Middle frontal gyrus (tissue), 1 donor: ENCODE data around the gene CISD3.

Experiments used
- DNase-seq: peaks from one replicate; pipeline ENCODE4 v3.0.0-alpha.2; 2015; ENCODE audit warnings: low spot score; ENCODE audit errors: extremely low spot score

CISD3 gene, protein sequence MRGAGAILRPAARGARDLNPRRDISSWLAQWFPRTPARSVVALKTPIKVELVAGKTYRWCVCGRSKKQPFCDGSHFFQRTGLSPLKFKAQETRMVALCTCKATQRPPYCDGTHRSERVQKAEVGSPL

DNA sequence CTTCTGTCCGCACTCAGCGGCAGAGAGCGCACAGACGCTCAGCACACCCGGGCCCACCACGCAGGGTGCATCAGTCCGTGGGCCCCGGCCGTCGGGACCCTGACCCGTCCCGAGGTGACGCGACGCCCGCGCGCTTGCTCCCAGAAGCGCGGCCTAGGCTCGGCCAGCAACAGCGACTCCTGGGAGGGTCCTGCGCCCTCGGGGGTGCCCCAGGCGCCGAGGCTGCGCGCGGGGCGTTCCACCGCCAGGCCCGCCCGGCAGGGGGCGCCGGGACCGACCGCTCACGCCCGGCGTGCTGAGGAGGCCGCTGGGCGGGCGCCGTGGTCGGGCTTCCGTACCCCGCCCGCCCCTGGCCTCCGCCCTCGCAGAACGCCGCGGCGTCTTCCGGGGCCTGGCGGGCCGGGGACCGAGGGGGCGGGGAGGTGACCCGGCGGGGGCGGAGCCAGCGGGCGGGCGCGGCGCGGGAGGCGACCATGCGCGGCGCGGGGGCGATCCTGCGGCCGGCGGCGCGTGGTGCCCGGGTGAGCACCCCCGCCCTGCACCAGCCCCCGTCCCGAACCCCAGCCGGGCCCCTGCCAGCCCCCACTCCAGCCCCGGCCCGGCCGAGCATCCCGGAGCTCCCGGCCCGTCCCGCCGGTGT, at the start of gene CISD3:
CISD3 (plus strand) TSS at position 456 of the 640 bp plus-strand sequence; CDS start at position 474, 18 bp downstream.
- DNase-seq = peak; percentile 69

DNA sequence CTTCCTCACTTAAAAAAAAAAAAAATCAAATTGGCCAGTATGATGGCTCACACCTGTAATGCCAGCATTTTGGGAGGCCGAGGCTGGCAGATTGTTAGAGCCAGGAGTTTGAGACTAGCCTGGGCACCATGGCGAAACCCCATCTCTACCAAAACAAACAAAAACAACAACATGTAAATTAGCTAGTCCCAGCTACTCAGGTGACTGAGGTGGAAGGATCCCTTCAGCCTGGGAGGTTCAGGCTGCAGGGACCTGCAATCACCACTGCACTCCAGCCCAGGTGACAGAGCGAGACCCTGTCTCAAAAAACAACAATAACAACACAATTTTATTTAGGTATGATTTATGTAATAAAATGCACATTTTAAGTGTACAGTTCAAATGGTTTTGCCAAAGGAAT, 49.0 kb upstream of the CISD3 start:
- no peak for DNase-seq

DNA sequence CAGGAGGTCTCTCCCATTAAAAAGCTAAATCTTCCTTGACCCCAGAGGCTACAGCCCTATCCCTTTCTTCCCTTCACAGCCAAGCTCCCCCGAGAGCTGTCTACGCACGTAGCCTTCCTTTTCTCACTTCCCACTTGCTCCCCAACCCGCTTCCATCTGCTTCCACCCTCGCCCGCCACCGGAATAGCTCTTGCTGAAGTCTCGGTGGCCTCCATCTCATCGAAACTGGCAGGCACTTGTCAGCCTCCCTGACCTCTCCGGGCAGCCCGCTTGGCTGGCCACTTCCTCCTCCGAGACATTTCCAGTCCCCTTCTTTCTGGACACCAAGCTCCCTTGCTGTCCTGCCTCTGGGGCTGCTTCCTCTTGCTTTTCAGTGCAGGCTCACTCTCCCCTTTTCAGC, 44.6 kb upstream of the CISD3 start:
- no peak for DNase-seq

DNA sequence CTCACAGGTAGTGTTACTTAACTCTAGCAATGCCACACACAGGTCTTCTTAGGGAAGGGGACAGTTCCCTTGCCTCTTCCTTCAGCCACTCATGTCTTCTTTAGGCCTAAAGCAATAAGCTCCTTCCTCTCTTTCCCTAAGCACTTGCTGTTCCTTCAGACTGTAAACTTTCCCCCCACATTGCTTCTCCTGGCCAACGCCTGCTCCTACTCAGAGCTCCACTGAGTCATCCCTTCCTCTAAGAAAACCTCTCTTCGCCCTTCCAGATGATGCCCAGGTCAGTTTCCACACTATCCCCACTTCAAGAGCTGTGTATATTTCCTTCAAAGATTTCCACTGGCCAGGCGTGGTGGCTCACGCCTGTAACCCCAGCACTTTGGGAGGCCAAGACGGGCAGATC, 42.9 kb upstream of the CISD3 start:
- no peak for DNase-seq

DNA sequence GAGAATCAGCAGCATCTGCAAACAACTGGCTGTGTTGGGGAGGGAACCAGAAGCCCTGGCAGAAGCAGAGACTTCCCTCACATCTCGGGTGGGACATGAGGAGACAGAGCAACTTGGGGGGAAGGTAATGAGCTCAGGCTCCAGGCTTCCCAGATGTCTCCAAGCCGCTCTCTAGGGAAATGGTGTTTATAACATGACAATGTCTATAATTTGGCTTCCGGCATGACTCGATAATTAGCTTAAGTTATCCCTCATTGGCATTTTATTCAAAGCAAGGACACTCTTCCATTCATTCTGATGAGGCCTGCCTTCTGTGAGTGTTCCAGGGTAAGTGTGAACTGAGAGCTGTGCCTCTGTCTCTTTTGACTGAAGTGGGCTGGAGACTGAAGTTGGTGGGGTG, 39.8 kb upstream of the CISD3 start:
- no peak for DNase-seq

DNA sequence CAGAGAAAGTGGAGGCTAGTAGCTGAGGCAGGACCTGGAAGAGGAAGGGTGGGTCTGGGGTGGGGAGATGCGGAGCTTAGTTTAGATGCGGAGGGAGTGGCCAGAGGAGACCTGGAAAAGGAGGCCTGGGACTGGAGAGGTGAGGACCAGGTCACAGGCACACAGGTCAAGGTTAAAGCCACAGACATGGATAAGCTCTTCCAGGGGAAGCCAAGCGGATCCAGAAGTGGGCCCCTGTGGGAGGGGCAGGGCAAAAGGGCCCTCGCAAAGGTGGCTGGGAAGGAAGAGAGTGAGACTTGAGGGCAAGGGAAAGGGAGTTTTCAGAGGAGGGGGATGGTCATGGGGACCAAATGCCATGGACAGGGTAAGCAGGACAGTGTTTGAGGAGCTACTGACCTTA, 39.0 kb upstream of the CISD3 start:
- DNase-seq = no peak

DNA sequence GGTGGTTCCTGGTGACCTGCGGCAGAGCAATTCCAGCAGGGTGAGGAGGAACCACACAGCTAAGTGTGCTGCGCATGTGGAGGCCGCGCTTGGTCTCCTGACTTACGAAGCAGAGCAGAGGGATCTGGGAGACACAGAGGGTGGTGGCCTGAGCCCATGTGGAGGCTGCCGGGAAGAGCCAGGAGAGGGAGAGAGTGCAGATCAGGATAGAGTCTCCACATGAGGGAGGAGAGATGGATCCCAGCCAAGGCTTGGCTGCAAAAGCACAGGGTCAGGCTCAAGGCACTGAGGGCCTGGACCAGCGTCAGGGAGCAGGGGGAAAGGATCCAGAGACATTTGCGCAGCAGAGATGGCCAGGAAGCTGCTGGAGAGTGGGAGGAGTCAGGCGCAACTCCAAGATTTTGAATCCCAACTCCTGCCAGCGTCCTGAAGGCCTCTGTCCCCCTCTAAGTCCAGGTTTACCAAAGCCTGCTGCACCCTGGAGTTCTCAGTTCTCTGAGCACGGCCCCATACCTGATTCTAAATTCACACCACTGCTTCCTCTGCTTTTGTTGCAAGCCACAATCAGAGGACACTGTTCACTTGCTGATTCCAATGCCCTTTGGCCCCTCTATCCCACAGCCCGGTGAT, 36.3 kb upstream of the CISD3 start:
- no peak for DNase-seq

DNA sequence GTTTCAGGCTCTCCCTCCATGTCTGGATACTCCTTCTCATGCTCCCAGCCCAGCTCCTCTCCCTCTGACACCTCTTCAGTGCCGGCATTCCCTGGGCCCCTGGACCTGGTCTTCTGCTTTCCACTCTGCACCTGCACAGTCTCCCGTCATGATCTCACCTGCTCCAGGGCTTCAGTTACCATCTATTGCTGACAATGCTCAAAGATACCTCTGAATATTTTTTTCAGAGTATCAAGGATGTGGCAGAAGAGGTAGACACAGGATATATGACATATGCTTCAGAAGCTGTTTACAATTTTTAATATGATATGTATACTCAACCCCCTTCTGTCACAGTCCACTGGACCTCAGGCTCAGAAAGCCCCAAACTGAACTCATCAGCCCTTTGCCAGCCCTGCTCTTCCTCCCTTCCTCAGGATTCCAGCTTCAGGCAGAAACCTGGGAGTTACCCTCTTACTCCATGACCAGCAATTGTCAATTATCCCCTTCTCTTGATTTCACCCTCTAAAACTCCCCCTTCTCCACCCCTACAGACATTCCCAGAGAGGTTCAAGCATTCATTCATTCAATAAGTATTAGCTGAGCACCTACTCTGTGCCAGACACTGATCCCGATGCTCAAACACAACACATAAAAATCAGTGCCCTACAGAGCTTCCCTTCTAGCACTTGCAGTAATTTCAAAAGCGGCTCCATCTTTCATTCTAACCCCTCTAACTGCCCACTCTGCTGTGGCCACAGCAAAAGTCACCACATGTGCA, 32.9 kb upstream of the CISD3 start:
- no peak for DNase-seq

DNA sequence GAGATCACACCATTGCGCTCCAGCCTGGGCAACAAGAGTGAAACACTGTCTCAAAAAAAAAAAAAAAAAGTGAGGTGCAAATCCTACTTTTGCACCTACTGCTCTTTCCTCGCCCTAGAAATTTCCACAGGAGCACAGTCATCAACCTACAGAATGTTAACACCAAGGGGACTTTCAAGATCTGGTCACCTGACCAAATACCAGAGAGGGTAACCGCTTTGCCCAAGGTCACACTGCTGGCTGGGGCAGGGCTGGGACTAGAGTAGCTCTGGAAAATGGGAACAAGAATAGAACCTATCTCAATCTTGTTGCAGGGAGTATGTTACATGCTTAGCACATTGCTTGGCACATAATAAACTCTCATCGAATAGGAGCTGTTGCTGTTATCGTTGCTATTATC, 31.4 kb upstream of the CISD3 start:
- DNase-seq = no peak

DNA sequence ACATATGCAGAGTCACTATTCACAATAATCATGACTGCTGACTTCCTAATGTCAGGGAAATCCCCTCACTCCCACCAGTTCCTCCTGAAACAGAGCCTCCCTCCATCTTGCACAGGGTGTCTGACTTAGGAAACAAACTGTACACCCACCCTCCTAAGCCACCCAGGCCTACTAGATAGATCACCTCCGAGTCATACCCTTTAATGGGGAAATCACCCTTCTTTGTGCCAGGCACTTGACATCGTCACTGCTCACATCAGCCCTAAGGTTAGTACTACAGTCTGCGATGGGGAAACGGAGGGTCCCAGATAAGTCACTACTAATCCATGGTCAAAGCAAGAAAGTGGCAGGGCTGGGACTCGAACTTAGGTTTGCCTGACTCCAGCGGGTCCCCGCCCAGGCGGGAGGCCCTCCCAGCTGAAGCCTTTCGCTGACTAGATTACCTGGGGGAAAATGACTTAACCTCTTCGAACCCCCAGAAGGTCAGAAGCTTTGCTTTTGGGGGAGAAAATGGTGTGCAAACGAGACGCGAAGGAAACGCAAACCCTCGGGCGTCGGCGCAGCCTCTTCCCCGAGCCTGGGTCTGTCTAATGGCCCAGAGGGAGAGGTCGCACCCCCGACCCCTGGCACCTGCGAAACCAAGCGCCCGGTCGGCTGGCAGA, 28.5 kb upstream of the CISD3 start:
- no peak for DNase-seq

DNA sequence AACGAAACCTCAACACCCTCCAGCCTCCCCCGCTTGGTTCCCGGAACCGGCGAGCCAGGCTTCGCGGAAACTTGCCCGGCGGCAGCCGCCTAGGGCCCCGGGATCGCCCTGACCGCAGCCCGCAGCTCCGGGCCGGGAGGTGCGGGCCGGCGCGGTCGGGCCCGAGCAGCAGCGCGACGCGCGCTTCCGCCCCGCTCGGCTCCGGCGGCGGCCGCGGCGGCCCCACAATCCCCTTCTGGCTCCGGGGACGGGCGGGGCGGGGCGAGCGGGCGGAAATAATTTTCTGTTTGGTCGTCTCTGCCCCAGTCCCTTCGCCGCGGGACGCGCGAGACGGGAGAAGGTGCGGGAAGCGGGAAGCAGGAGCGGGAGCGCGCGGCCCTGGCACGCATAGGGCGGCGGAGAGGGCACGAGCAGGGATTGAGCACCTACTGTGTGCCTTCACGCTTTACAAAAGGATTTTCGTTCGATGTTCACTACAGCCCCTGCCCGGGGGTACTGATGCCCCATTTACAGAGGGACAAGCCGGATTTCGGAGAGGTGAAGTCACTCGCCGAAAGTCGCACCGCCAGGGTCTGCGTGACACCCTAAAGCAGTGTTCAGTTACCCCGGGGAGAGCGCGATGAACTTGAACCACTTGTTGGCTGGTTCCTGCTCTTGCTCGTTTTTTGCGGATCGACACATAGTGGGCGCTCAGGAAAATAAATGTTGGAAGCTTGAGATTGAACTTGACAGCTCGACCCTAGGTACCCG, 27.8 kb upstream of the CISD3 start:
- peak; percentile 70 for DNase-seq

DNA sequence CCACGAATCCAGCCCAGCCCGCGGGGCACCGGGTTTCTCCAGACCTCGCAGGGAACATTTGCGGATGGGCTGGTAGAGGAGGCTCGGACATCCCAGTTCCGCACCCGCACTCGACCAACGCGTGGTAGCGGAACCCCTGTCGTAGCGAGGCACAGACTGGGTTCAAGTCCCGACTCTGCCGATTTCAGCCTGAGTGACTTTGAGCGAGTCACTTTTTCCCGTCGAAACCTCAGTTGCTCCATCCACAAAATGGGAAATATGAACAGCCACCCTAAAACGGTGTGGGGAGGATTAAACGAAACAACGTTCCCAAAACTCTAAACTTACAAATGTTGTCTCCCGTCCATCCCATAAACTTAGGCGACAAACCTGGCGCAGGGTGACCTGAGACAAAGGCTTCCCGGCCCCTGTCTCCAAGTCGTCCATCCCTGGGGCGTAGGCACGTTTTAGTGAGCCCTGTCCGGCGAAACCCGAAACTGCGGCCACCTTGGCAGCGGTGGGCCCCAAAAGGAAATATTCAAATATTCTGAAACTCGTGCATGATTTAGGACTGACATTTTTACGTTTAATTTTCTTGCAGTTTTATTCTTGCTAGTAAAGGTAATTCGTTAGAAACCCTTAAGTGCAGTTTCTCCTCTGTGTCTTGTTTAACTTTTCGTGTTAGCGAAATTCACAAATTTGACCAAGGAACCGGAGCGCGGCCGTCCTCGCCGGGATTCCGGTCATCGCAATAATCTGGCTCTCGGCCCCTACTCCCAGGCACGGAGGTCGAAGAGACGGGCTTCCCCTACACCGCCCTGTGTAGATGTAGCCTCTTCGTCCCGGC, 27.0 kb upstream of the CISD3 start:
- no peak for DNase-seq

DNA sequence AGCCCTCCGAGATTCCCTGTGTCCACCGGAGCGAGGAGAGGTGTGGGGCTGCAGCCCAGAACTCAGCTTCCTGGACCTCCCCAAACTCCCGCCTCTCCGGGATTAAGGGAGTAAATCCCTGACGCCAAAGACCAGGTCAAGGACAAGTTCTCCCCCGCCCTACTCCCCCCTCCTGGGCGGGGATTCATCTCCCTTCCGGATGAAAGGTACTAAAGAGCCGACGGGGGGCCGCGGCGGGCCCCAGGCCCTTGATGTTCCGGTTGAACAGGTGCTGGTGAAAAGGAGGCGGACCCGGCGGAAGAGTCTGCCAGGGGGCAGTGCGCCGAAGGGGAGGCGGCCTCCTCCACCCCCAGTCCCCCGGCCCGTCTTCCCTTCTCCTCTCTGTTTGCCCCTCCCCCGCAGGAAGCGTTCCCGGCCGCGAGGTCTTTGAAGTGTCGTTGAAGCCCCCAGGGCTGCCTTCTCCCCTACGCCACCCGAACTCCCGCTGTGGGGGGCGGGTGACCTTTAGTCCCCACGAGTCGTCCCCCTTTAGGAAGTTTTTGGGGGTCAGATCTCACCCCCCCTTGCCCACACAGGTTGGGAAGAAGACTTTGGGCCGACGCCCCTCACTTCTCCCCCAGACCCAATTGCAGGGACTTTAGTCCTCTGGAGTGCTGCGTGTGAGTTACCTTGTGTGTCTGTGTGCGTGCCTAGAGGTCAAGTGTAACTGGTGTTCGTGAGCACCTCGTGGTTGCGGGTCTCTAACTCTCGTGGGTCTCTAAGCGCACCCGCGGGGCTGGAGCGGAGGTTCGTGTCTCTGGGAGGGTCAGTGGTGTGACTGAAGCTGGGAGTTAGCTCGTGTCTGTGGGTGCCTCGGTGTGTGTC, 26.2 kb upstream of the CISD3 start:
- DNase-seq = no peak

DNA sequence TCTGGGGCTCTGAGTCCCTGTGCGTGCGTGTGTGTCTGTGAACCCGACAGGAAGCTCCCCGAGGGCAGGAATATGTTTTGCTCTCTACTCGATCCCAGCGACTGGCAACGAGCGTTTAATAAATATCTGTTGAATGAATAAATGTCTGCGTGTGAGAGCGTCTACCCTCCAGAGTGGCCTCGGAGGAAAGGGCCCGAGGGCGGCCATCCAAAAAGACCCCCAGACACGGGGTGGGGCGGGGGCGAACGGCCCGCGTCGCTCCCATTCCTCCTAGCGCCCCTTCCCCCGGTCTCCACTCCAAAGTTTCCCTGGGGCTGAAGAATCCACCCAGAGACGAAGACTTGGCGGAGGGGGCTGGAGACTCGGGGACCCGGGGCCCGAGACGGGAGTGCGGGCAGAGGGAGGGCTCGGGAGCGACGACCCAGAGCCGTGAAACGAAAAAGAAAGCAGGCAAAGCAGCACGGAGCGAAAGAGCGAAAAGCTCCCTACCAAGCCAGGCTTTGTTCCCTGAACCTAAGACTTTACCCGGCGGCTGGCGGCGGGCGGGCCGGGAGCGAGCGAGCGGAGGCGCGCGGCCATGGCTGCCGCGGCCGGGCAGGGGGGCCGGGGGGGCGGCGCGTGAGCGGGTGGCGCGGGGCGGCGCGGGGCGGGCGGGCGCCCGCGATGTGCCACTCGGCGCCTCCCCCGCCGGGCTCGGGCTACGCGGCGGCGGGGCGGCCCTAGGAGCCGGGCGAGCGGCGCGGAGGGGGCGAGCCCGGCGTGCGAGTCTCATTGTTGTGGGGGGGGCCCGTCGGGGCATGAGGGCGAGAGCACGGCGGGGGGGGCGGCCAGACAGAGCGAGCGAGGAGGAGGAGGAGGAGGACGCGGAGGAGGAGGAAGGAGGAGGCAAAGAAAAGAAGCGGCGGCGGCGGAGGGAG, 25.3 kb upstream of the CISD3 start, which contains the start of gene MLLT6:
MLLT6 (plus strand) TSS at position 668 of the 917 bp plus-strand sequence. CDS start 360 bp downstream, outside the sequence.
- peak; percentile 65 for DNase-seq

DNA sequence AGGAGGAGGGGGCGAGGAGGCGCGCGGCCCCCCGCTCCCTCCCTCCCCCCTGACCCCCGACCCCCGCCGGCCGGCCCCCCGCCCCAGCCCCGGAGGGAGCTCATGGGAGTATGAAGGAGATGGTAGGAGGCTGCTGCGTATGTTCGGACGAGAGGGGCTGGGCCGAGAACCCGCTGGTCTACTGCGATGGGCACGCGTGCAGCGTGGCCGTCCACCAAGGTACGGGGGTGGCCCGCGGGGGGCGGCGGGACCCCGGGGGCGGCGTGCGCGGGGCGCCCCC, 24.7 kb upstream of the CISD3 start:
- DNase-seq = no peak

DNA sequence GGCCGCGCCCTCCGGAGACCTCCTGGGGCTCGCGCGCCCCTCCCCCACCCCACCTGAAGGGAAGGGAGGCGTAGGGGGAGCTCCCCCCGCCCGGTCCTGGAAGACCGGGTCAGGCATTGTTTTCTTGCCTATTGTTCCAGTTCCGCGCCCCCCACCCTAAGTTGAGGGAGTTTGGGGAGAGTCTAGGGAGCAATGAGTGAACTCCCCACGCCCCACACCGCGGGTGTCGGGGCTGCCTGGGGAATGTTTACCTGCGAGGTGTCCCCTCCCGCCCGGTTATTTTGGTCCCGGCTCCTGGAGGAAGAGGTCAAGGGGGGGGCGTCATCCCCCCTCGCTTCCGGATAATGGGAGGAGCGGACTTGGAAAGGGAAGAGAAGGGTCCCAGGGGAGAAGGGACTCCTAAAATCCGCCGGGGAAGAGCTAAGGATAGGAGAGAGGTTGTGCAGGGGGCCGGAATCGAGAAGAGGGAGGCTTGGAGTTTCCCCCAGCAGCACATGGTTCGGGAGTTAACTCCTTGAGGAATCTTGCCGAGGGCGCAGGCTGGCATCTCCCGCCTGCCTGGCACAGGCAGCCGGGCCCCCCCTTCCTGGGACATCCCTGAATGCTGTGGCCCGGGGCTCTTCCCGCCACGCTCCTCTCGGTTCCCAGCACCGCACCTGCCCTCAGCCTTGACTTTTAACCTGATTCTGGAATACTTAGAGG, 24.2 kb upstream of the CISD3 start:
- no peak for DNase-seq

DNA sequence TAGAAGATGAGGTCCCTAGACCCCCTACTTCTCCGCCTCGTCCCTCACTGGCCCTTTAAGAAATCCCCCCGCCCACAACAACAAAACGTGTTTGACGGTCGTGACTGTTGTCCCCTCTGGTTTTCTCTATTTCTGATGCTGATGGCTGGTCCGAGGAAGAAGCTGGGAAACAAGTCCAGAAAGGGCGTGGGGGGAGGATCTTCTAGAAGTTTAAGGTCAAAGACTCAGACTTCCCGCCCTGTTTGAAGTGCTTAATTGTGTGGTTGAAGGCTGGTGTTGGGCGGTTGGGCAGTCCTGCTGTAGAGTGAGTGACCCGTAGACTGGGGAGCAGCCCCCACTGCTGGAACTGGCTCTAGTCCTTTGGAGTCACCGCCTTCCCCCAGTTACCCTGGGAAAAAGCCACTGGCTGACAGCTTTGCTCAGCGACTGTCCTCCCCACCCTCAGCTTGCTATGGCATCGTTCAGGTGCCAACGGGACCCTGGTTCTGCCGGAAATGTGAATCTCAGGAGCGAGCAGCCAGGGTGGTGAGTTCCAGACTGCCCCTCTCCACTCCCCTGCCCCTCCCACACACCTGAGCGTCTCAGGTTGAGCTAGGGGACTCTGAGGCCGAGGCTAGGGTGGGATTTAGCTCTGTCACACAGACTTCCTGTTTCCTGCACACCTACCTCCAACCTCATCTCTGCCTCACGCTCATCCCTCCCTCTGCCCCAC, 23.5 kb upstream of the CISD3 start:
- DNase-seq = no peak
